ENCODE data around the gene SPINT2. TPM values are rescaled to one million over a fixed set of nuclear protein-coding genes. Genes with fewer than 3 reads are reported as not detected.

The SPINT2 gene
- total RNA-seq, 1 experiment from 2014 or later, result not detected

DNA sequence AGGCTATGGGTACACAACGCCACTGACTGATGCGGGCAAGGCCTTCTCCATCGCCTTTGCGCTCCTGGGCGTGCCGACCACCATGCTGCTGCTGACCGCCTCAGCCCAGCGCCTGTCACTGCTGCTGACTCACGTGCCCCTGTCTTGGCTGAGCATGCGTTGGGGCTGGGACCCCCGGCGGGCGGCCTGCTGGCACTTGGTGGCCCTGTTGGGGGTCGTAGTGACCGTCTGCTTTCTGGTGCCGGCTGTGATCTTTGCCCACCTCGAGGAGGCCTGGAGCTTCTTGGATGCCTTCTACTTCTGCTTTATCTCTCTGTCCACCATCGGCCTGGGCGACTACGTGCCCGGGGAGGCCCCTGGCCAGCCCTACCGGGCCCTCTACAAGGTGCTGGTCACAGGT lies 62.2 kb downstream of the SPINT2 start:
- ChIA-PET CTCF (no interaction called here), POLR2A (ENCODE audit: low non-redundant PET) (no interaction called here)
- H3K9me3 ChIP-seq (ENCODE audit: low read depth, low read length, poor library complexity, severe bottlenecking), result no peaks in the 10 kb centered on the region
- TF ChIP-seq EZH2 (IDR thresholded peaks at IDR 0.05; ENCODE audit: borderline replicate concordance, low read depth, low read length, poor library complexity, severe bottlenecking), result no peak
- TF ChIP-seq, protein P1, sequence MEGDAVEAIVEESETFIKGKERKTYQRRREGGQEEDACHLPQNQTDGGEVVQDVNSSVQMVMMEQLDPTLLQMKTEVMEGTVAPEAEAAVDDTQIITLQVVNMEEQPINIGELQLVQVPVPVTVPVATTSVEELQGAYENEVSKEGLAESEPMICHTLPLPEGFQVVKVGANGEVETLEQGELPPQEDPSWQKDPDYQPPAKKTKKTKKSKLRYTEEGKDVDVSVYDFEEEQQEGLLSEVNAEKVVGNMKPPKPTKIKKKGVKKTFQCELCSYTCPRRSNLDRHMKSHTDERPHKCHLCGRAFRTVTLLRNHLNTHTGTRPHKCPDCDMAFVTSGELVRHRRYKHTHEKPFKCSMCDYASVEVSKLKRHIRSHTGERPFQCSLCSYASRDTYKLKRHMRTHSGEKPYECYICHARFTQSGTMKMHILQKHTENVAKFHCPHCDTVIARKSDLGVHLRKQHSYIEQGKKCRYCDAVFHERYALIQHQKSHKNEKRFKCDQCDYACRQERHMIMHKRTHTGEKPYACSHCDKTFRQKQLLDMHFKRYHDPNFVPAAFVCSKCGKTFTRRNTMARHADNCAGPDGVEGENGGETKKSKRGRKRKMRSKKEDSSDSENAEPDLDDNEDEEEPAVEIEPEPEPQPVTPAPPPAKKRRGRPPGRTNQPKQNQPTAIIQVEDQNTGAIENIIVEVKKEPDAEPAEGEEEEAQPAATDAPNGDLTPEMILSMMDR (conservative IDR thresholded peaks at IDR 0.05; ENCODE audit: low read depth, low read length), result no peak
- no TSS peak for BruUV-seq (replicated peaks)
- DNase-seq (ENCODE audit: low spot score), result no peak
- intact Hi-C loops (cut with micrococcal nuclease; ENCODE audit: unreplicated experiment), result no loop called here
- no peaks in the 10 kb centered on the region for H3K36me3 ChIP-seq (ENCODE audit: insufficient read depth, low read length, poor library complexity, severe bottlenecking)
- H3K27me3 ChIP-seq (replicated peaks; ENCODE audit: insufficient read depth, low read depth, low read length, poor library complexity), result no peaks in the 10 kb centered on the region
- no peak overlapping the region for H3K4me3 ChIP-seq (ENCODE audit: low read depth, low read length, poor library complexity, severe bottlenecking)
- no peak overlapping the region for H3K27ac ChIP-seq (ENCODE audit: low read depth, low read length, poor library complexity, severe bottlenecking)
- no peaks in the 10 kb centered on the region for H3K4me1 ChIP-seq (ENCODE audit: insufficient read depth, low read length, poor library complexity, severe bottlenecking)

DNA sequence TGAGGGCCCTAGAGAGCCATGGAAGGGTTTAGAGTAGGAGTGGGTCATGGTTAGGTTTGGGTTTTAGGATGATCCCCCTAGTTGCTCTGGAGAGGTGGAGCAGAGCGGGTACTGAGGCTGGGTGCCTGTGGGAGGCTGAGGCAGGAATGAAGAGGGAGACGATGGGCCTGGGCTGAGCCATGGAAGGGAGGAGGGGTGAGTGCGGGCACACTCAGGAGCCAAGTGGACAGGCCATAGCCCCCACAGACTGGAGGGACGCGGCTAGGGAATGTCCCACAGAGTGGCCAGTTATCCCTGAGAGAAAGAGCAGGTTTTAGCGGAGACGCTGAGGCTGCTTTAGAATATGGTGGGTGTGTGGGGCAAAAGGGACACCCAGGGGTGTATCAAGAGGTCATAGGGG lies 65.3 kb downstream of the SPINT2 start:
- no peaks in the 10 kb centered on the region for H3K4me1 ChIP-seq (ENCODE audit: insufficient read depth, low read length, poor library complexity, severe bottlenecking)
- H3K4me3 ChIP-seq (ENCODE audit: low read depth, low read length, poor library complexity, severe bottlenecking), result no peak overlapping the region
- H3K27me3 ChIP-seq (replicated peaks; ENCODE audit: insufficient read depth, low read depth, low read length, poor library complexity), result no peaks in the 10 kb centered on the region
- no peak overlapping the region for H3K27ac ChIP-seq (ENCODE audit: low read depth, low read length, poor library complexity, severe bottlenecking)
- H3K9me3 ChIP-seq (ENCODE audit: low read depth, low read length, poor library complexity, severe bottlenecking), result no peaks in the 10 kb centered on the region
- CTCF ChIA-PET, result no interaction called here
- DNase-seq (ENCODE audit: low spot score), result no peak
- POLR2A ChIA-PET (ENCODE audit: low non-redundant PET), result no interaction called here
- no TSS peak for BruUV-seq (replicated peaks)
- intact Hi-C loops (cut with micrococcal nuclease; ENCODE audit: unreplicated experiment), result loop anchor here (10.0 kb wide), 1 partner anchor 185 kb away; no protein-coding TSS in a partner anchor
- H3K36me3 ChIP-seq (ENCODE audit: insufficient read depth, low read length, poor library complexity, severe bottlenecking), result no peaks in the 10 kb centered on the region
- TF ChIP-seq, protein P1 (conservative IDR thresholded peaks at IDR 0.05; ENCODE audit: low read depth, low read length), result no peak
- TF ChIP-seq EZH2 (IDR thresholded peaks at IDR 0.05; ENCODE audit: borderline replicate concordance, low read depth, low read length, poor library complexity, severe bottlenecking), result no peak

DNA sequence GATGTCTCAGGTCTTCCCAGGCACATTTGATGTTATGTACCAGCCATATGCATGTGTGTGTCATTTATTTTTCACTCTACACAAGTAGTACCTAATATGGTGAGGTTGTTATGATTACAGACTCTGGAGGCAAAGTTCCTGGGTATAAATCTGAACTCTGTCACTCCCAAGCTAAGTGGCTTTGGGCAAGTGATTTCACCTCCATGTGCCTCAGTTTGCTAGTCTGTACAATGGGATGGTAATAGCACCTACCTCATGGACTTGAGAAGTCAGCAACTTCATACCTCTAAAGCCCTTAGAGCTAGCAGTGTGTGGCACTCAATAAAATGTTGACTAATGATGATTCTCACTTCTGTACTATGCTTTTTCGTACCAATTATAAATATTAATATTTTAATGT lies 67.4 kb downstream of the SPINT2 start:
- Histone ChIP-seq H3K4me1 (ENCODE audit: insufficient read depth, low read length, poor library complexity, severe bottlenecking) (no peaks in the 10 kb centered on the region), H3K36me3 (ENCODE audit: insufficient read depth, low read length, poor library complexity, severe bottlenecking) (no peaks in the 10 kb centered on the region), H3K4me3 (ENCODE audit: low read depth, low read length, poor library complexity, severe bottlenecking) (no peak overlapping the region), H3K27ac (ENCODE audit: low read depth, low read length, poor library complexity, severe bottlenecking) (no peak overlapping the region), H3K27me3 (replicated peaks; ENCODE audit: insufficient read depth, low read depth, low read length, poor library complexity) (no peaks in the 10 kb centered on the region), H3K9me3 (ENCODE audit: low read depth, low read length, poor library complexity, severe bottlenecking) (no peaks in the 10 kb centered on the region)
- intact Hi-C loops (cut with micrococcal nuclease; ENCODE audit: unreplicated experiment), result loop anchor here (10.0 kb wide), 1 partner anchor 187 kb away; no protein-coding TSS in a partner anchor
- BruUV-seq (replicated peaks), result no TSS peak
- CTCF ChIA-PET, result no interaction called here
- POLR2A ChIA-PET (ENCODE audit: low non-redundant PET), result no interaction called here
- TF ChIP-seq EZH2 (IDR thresholded peaks at IDR 0.05; ENCODE audit: borderline replicate concordance, low read depth, low read length, poor library complexity, severe bottlenecking), result no peak
- TF ChIP-seq, protein P1 (conservative IDR thresholded peaks at IDR 0.05; ENCODE audit: low read depth, low read length), result no peak
- DNase-seq (ENCODE audit: low spot score), result no peak

Measured in A673 (cell line).